ENCODE measurements around the gene LINGO3. TPM values are rescaled to one million over a fixed set of nuclear protein-coding genes. Genes with fewer than 3 reads are reported as not detected.

The LINGO3 gene
- total RNA-seq, 1 donor from 2014 or later, result not detected

DNA sequence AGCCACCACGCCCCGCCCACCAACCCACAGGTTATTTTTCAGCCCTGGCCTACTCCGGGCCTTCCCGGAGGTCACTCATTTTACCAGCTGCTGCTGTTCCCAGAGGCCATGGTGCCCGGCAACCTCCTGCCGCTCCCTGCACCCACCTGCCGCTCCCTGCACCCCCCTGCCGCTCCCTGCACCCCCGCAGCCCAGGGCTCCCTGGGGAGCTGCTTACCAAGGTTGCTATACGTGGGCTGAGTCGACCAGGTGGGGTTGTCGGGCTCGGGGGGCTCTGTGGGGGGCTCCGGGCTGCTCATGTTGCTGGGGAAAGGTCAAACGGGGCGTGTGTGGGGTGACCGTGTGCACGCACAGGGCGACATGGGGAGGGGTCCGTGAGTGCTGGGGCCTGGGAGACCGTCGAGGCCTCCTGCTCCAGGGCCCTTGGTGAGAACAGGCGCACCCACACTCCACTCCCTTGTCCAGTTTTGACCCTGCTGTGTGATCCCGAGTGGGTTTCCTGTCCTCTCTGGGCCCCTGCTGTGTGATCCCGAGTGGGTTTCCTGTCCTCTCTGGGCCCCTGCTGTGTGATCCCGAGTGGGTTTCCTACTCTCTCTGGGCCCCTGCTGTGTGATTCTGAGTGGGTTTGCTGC is 27.2 kb downstream of the LINGO3 start:
- no peaks in the 10 kb centered on the region for H3K9me3 ChIP-seq
- peaks cover 7 to 9% of the 10 kb centered on the region in 2 donors for H3K36me3 ChIP-seq
- H3K4me1 ChIP-seq, result peaks cover 0 to 7% of the 10 kb centered on the region in 2 donors
- intact Hi-C loops (cut with DNase I), result no loop called here
- no peak overlapping the region for H3K27ac ChIP-seq
- H3K4me3 ChIP-seq, result no peak overlapping the region
- TF ChIP-seq, protein P1, sequence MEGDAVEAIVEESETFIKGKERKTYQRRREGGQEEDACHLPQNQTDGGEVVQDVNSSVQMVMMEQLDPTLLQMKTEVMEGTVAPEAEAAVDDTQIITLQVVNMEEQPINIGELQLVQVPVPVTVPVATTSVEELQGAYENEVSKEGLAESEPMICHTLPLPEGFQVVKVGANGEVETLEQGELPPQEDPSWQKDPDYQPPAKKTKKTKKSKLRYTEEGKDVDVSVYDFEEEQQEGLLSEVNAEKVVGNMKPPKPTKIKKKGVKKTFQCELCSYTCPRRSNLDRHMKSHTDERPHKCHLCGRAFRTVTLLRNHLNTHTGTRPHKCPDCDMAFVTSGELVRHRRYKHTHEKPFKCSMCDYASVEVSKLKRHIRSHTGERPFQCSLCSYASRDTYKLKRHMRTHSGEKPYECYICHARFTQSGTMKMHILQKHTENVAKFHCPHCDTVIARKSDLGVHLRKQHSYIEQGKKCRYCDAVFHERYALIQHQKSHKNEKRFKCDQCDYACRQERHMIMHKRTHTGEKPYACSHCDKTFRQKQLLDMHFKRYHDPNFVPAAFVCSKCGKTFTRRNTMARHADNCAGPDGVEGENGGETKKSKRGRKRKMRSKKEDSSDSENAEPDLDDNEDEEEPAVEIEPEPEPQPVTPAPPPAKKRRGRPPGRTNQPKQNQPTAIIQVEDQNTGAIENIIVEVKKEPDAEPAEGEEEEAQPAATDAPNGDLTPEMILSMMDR (IDR thresholded peaks at IDR 0.05), result no peak
- no peaks in the 10 kb centered on the region for H3K27me3 ChIP-seq
- no peak for DNase-seq (ENCODE audit: low spot score in 2 of 2)

DNA sequence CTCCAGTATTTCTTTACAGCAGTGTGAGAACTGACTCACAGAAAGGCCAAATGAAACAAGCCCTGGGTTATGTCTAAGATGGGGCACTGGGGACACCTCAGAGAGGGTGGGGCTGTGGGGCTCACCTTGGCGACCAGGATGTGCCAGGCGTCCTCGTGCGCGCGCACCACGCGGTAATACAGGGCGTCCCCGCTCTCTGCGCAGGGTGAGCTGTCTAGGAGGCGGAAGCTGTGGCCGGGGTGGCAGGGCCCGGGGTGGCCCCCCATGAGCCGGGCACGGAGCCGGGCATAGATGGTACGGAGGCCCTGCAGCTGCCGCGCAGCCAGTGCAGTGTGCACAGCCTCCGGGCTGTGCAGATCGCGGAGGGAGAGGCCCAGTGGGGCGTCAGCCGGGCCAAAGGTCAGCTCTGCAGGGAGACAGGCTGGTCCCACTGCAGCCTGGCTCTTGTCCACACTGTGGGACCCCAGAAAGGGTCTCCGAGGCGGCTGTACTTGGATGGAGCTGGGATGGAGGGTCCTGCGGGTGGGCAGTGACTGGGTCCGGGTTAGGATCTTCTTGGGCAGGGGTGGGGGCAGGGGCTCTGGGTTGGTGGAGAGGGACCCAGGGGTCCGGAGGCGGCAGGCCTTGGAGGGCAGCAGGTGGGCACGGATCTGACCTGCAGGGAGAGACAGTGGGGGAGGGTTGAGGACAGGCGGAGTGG is 29.3 kb downstream of the LINGO3 start:
- no peak for DNase-seq (ENCODE audit: low spot score in 2 of 2)
- Histone ChIP-seq H3K9me3 (no peaks in the 10 kb centered on the region), H3K36me3 (peaks cover 7 to 14% of the 10 kb centered on the region in 2 donors), H3K4me3 (no peak overlapping the region), H3K27ac (no peak overlapping the region), H3K27me3 (no peaks in the 10 kb centered on the region), H3K4me1 (peaks cover 8 to 12% of the 10 kb centered on the region in 2 donors)
- TF ChIP-seq, protein P1 (IDR thresholded peaks at IDR 0.05), result no peak
- intact Hi-C loops (cut with DNase I), result no loop called here

DNA sequence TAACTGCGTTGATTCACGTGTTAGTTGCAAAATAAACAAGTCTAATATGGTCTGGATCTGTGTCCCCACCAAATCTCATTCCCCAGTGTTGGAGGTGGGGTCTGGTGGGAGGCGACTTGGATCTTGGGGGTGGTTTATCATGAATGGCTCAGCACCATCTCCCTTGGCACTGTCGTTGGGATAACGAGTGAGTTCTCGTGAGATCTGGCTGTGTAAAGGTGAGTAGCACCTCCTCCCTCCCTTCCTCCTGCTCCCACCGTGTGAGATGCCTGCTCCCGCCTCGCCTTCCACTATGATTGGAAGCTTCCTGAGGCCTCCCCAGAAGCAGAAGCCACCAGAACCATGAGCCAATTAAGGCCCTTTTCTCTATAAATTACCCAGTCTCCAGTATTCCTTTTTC is 30.8 kb downstream of the LINGO3 start:
- no peaks in the 10 kb centered on the region for H3K9me3 ChIP-seq
- no peaks in the 10 kb centered on the region for H3K27me3 ChIP-seq
- no peak overlapping the region for H3K4me3 ChIP-seq
- no peak overlapping the region for H3K27ac ChIP-seq
- H3K4me1 ChIP-seq, result peaks cover 15 to 25% of the 10 kb centered on the region in 2 donors
- TF ChIP-seq, protein P1 (IDR thresholded peaks at IDR 0.05), result no peak
- DNase-seq (ENCODE audit: low spot score in 2 of 2), result no peak
- intact Hi-C loops (cut with DNase I), result no loop called here
- H3K36me3 ChIP-seq, result peaks cover 16 to 25% of the 10 kb centered on the region in 2 donors

DNA sequence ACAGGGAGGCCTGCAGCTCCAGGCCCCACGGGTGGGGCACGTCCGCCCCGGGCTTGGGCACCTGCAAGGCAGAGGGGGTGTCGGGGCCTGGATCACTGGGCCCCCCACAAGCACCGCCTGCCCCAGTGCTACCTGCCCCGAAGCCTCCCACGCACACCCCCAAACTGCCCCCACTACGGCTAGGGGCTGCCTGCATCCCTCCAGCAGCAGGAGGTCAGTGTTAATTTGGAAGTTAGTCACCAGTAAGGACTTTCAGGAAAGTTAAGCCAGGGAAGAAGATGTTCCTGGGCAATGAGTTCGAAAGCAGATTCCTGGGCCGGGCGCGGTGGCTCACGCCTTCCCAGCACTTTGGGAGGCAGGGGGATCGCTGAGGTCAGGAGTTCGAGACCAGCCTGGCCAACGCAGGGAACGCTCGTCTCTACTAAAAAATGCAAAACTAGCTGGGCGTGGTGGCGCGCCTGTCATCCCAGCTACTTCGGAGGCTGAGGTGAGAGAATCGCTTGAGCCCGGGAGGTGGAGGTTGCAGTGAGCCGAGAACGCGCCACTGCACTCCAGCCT is 31.4 kb downstream of the LINGO3 start:
- H3K36me3 ChIP-seq, result peaks cover 22 to 32% of the 10 kb centered on the region in 2 donors
- H3K27me3 ChIP-seq, result no peaks in the 10 kb centered on the region
- H3K4me3 ChIP-seq, result no peak overlapping the region
- no peaks in the 10 kb centered on the region for H3K9me3 ChIP-seq
- TF ChIP-seq, protein P1 (IDR thresholded peaks at IDR 0.05), result no peak
- peaks cover 17 to 31% of the 10 kb centered on the region in 2 donors for H3K4me1 ChIP-seq
- no peak overlapping the region for H3K27ac ChIP-seq
- no peak for DNase-seq (ENCODE audit: low spot score in 2 of 2)
- intact Hi-C loops (cut with DNase I), result no loop called here

DNA sequence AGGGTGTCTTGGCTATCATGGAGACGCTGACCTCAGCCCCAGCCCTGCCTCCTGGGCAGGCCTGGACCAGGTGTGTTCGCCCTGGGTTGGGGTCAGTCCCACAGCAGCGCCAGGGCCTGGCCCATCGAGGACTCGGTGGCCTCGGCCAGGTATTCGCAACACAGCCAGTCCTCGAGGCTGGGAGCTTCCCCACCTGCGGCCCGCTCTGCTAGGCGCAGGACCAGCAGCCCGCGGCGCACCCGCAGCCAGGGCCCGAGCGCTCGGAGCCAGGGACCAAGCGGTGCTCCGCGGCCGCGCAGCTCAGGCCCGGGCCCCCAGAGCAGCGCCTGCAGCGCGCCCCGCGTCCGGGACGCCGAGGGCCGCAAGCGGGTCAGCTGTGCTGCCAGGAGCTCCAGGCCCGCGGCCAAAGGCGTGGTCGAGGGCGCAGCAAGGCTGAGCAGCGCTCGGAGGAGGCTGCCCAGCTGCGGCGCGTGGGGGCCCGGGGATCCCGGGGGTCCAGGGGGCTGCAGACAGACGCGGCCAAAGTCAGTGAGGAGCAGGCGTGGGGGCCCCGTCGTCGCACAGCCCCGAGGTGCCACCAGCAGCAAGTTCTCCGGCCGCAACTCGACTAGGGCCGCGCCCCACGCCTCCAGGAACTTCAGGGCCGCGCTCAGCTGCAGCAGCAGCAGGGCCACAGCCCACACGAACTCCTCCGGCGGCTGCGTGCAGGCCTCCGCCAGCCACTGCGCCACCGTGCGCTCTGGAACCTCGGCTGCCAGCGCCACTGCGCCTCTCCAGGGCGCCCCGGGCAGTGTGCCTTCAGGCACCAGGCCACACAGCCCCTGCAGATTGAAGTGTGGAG is 32.1 kb downstream of the LINGO3 start:
- no peaks in the 10 kb centered on the region for H3K9me3 ChIP-seq
- peaks cover 22 to 33% of the 10 kb centered on the region in 2 donors for H3K4me1 ChIP-seq
- H3K36me3 ChIP-seq, result peaks cover 26 to 34% of the 10 kb centered on the region in 2 donors
- no peak overlapping the region for H3K4me3 ChIP-seq
- intact Hi-C loops (cut with DNase I), result no loop called here
- H3K27me3 ChIP-seq, result no peaks in the 10 kb centered on the region
- TF ChIP-seq, protein P1 (IDR thresholded peaks at IDR 0.05), result no peak
- DNase-seq (ENCODE audit: low spot score in 2 of 2), result no peak
- no peak overlapping the region for H3K27ac ChIP-seq

Data from ascending aorta (tissue), 2 donors.